HepG2 (cell line): ENCODE results near the gene SPNS1. TPM values are rescaled to one million over a fixed set of nuclear protein-coding genes. Genes with fewer than 3 reads are reported as not detected.

Experiments used
- CBX2 ChIP-seq, 2 experiments: fragments of 200-600 bp in 1 of 2; sonication (generic); formaldehyde crosslinking in 1 of 2; IDR thresholded peaks; 2 replicates each; pipeline versions ENCODE4 v1.7.0 to v1.8.1; 2018 to 2022; ENCODE audit warnings: low read depth in 2 of 2, low read length in 1 of 2, mild to moderate bottlenecking in 1 of 2, missing genetic modification reagents in 1 of 2
- CSRNP1 ChIP-seq: sonication (generic); formaldehyde crosslinking; IDR thresholded peaks from 2 replicates; pipeline ENCODE4 v1.8.1; 2023; ENCODE audit warnings: mild to moderate bottlenecking, missing genetic modification reagents
- HDAC1 ChIP-seq: sonication (generic); formaldehyde crosslinking; IDR thresholded peaks from 2 replicates; pipeline ENCODE4 v1.5.1; 2020; ENCODE audit warnings: mild to moderate bottlenecking, missing genetic modification reagents
- HOMEZ ChIP-seq: IDR thresholded peaks from 2 replicates; pipeline ENCODE4 v1.6.1; 2016; ENCODE audit warnings: low read depth
- JUND ChIP-seq: sonication (generic); formaldehyde crosslinking; IDR thresholded peaks from 2 replicates; pipeline ENCODE4 v1.8.0; 2022; ENCODE audit warnings: mild to moderate bottlenecking, missing genetic modification reagents
- KDM2A ChIP-seq: sonication (generic); formaldehyde crosslinking; IDR thresholded peaks from 2 replicates; pipeline ENCODE4 v1.4.0; 2020; ENCODE audit warnings: low read depth, missing genetic modification reagents, borderline replicate concordance
- MBD4 ChIP-seq: IDR thresholded peaks from 2 replicates; pipeline ENCODE4 v1.6.1; 2012; ENCODE audit warnings: low read length, inconsistent platforms, borderline replicate concordance
- MTERF4 ChIP-seq: sonication (generic); formaldehyde crosslinking; IDR thresholded peaks from 2 replicates; pipeline ENCODE4 v1.8.0; 2023; ENCODE audit warnings: mild to moderate bottlenecking, missing genetic modification reagents
- POGK ChIP-seq: sonication (generic); formaldehyde crosslinking; conservative IDR thresholded peaks from 2 replicates; pipeline ENCODE4 v1.8.0; 2022; ENCODE audit warnings: mild to moderate bottlenecking, moderate library complexity, missing genetic modification reagents
- POLR2G ChIP-seq: fragments of 200-400 bp; formaldehyde crosslinking; IDR thresholded peaks from 2 replicates; pipeline ENCODE4 v1.6.1; 2018; ENCODE audit warnings: mild to moderate bottlenecking, low read depth, low read length, moderate library complexity
- REPIN1 ChIP-seq: sonication (generic); formaldehyde crosslinking; IDR thresholded peaks from 2 replicates; pipeline ENCODE4 v1.8.0; 2022; ENCODE audit warnings: missing genetic modification reagents, low read depth, mild to moderate bottlenecking, borderline replicate concordance
- SALL1 ChIP-seq: sonication (generic); formaldehyde crosslinking; IDR thresholded peaks from 2 replicates; pipeline ENCODE4 v1.8.0; 2022; ENCODE audit warnings: mild to moderate bottlenecking, missing genetic modification reagents
- SNAPC5 ChIP-seq: sonication (generic); formaldehyde crosslinking; IDR thresholded peaks from 2 replicates; pipeline ENCODE4 v1.8.1; 2023; ENCODE audit warnings: mild to moderate bottlenecking, missing genetic modification reagents, borderline replicate concordance
- SPEN ChIP-seq: sonication (generic); formaldehyde crosslinking; IDR thresholded peaks from 2 replicates; pipeline ENCODE4 v1.5.1; 2020; ENCODE audit warnings: low read depth, mild to moderate bottlenecking, missing genetic modification reagents
- TBP ChIP-seq: sonication (generic); formaldehyde crosslinking; IDR thresholded peaks from 2 replicates; pipeline ENCODE4 v1.5.0; 2020; ENCODE audit warnings: missing genetic modification reagents
- TCF12 ChIP-seq, 2 experiments: fragments of 450-650 bp in 1 of 2; sonication (generic) in 1 of 2; formaldehyde crosslinking in 1 of 2; IDR thresholded peaks; 2 replicates each; pipeline versions ENCODE4 v1.6.1 to v1.8.0; 2017 to 2022; ENCODE audit warnings: antibody characterized with exemption in 1 of 2, mild to moderate bottlenecking in 1 of 2, missing genetic modification reagents in 1 of 2, moderate library complexity in 1 of 2
- U2AF1 ChIP-seq: fragments of 200-400 bp; formaldehyde crosslinking; optimal IDR thresholded peaks from 2 replicates; pipeline ENCODE3; 2017; ENCODE audit warnings: mild to moderate bottlenecking, low read depth, low read length
- ZBTB42 ChIP-seq: sonication (generic); formaldehyde crosslinking; IDR thresholded peaks from 2 replicates; pipeline ENCODE4 v1.5.0; 2020; ENCODE audit warnings: mild to moderate bottlenecking, missing genetic modification reagents
- ZBTB7B ChIP-seq: sonication (generic); formaldehyde crosslinking; IDR thresholded peaks from 2 replicates; pipeline ENCODE4 v1.4.0; 2020; ENCODE audit warnings: missing genetic modification reagents
- ZNF121 ChIP-seq: sonication (generic); formaldehyde crosslinking; IDR thresholded peaks from 2 replicates; pipeline ENCODE4 v1.5.0; 2020; ENCODE audit warnings: mild to moderate bottlenecking, missing genetic modification reagents
- ZNF224 ChIP-seq: sonication (generic); formaldehyde crosslinking; IDR thresholded peaks from 2 replicates; pipeline ENCODE4 v1.5.0; 2020; ENCODE audit warnings: mild to moderate bottlenecking, missing genetic modification reagents
- ZNF546 ChIP-seq: sonication (generic); formaldehyde crosslinking; conservative IDR thresholded peaks from 2 replicates; pipeline ENCODE4 v1.8.1; 2023; ENCODE audit warnings: mild to moderate bottlenecking, missing genetic modification reagents
- ZNF652 ChIP-seq: IDR thresholded peaks from 2 replicates; pipeline ENCODE4 v1.6.1; 2016; ENCODE audit warnings: low read depth, borderline replicate concordance
- polyA plus RNA-seq, 8 experiments: library from polyadenylated mRNA; depleted of rRNA in 3 of 8; stranded (reverse) in 7 of 8; unstranded in 1 of 8; fragments of >200 nt; fragmentation: Illumina TruSeq in 4 of 8; extraction: Trizol in 4 of 8; gene quantifications; 2 replicates each; pipeline versions ENCODE4 v1.2.1 to v1.2.3, GENCODE V29; 2011 to 2016; ENCODE audit warnings: low read depth in 4 of 8, missing spikeins in 1 of 8, mixed read lengths in 1 of 8; ENCODE audit not compliant: insufficient read depth in 1 of 8
- total RNA-seq, 5 experiments: library from RNA; depleted of rRNA; stranded (reverse); fragments of >200 nt; fragmentation: Illumina TruSeq; extraction: Trizol; gene quantifications; 2 replicates each; pipeline ENCODE4 v1.2.3, GENCODE V29; 2016; ENCODE audit warnings: low read depth in 1 of 5

Gene SPNS1
- total and polyA plus RNA-seq, 2 of the 13 experiments (the other 11 are each of a cell fraction or from before 2014, with no cell fraction given) = 25.6 to 38.8 TPM

- peak; percentile 97 for TF ChIP-seq POGK (CRISPR knock-in tag)
- TF ChIP-seq TBP (CRISPR knock-in tag) = peak; percentile 95; the same call in 1 of the 2 replicates
- peak; percentile 87; the same call in 1 of the 2 replicates for TF ChIP-seq REPIN1
- peak; percentile 90 for TF ChIP-seq SALL1 (CRISPR knock-in tag)
- TF ChIP-seq ZNF224 (CRISPR knock-in tag) = 0 out of 2 replicates have a peak, but pooled peaks have one; percentile 46
- no peak for TF ChIP-seq MBD4
- TF ChIP-seq ZBTB42 = peak; percentile 15; the same call in 1 of the 2 replicates
- TF ChIP-seq SNAPC5 (CRISPR knock-in tag) = peak; percentile 49; the same call in 1 of the 2 replicates
- peak; percentile 98 for TF ChIP-seq SPEN (CRISPR knock-in tag)
- peak; percentile 100 for TF ChIP-seq HDAC1 (CRISPR knock-in tag)
- TF ChIP-seq HOMEZ (CRISPR knock-in tag) = no peak; the same call in 1 of the 2 replicates
- no peak for TF ChIP-seq ZNF546
- no peak for TF ChIP-seq U2AF1
- TF ChIP-seq TCF12 (IDR thresholded peaks at IDR 0.05) = no peak
- TF ChIP-seq TCF12 (CRISPR knock-in tag; IDR thresholded peaks at IDR 0.05) = peak; percentile 87
- TF ChIP-seq ZNF121 (CRISPR knock-in tag) = no peak
- TF ChIP-seq POLR2G = peak; percentile 92
- TF ChIP-seq CBX2 (IDR thresholded peaks at IDR 0.05; ENCODE audit: low read depth, low read length) = no peak
- no peak for TF ChIP-seq CBX2 (CRISPR knock-in tag; IDR thresholded peaks at IDR 0.05; ENCODE audit: low read depth)
- TF ChIP-seq MTERF4 = peak; percentile 83; the same call in 1 of the 2 replicates
- TF ChIP-seq CSRNP1 = 0 out of 2 replicates have a peak, but pooled peaks have one; percentile 81
- TF ChIP-seq JUND (CRISPR knock-in tag) = peak; percentile 46; the same call in 1 of the 2 replicates
- peak; percentile 86 for TF ChIP-seq ZBTB7B (CRISPR knock-in tag)
- TF ChIP-seq ZNF652 (CRISPR knock-in tag) = no peak
- TF ChIP-seq KDM2A (CRISPR knock-in tag) = peak; percentile 99
These were observed at the start of gene SPNS1 (continued) for GRCh38 chr16:28974437-28975157.
